ENCODE measurements around the gene ZNF285. TPM values are rescaled to one million over a fixed set of nuclear protein-coding genes. Genes with fewer than 3 reads are reported as not detected.
"Not testable (repeated sequence)": the region's sequence is repeated elsewhere in the genome, so short reads cannot be mapped to it uniquely, and the experiment has no call there.

The ZNF285 gene
- total and polyA plus RNA-seq, 2 experiments from 2014 or later = 3.3 to 3.9 TPM

- Histone ChIP-seq H2AFZ (no peak overlapping the region), H3K4me3 (no peak overlapping the region), H3K9me3 (ENCODE audit: low read depth) (peaks cover 43% of the 10 kb centered on the region), H3K27ac (no peak overlapping the region), H3K27me3 (no peaks in the 10 kb centered on the region), H3K4me2 (no peak overlapping the region), H3K79me2 (peaks cover 56% of the 10 kb centered on the region), H4K20me1 (ENCODE audit: insufficient read depth, poor library complexity, severe bottlenecking) (no peaks in the 10 kb centered on the region), H3K9me2 (replicated peaks; ENCODE audit: insufficient read depth) (no peaks in the 10 kb centered on the region), H3K4me1 (ENCODE audit: insufficient read depth) (no peaks in the 10 kb centered on the region), H3K36me3 (replicated peaks; ENCODE audit: insufficient read depth, low read depth) (no peaks in the 10 kb centered on the region)
- WGBS (ENCODE audit: low lambda C conversion rate, missing lambda C conversion rate) = 93% methylated on average over 4 of the region's 4 CpGs
- no peak for DNase-seq (ENCODE audit: low spot score)
- TF ChIP-seq EZH2phosphoT487 (IDR thresholded peaks at IDR 0.05; ENCODE audit: low read depth, severe bottlenecking, unreplicated experiment) (no peak), CTCF (IDR thresholded peaks at IDR 0.05; ENCODE audit: poor library complexity) (no peak), EZH2 (IDR thresholded peaks at IDR 0.05; ENCODE audit: borderline replicate concordance) (no peak)
These were observed 54.9 kb downstream of the ZNF285 start for GRCh38 chr19:44346556-44346955.

GRCh38 chr19:44345959-44346358, 55.4 kb downstream of the ZNF285 start:
- TF ChIP-seq EZH2phosphoT487 (IDR thresholded peaks at IDR 0.05; ENCODE audit: low read depth, severe bottlenecking, unreplicated experiment) (no peak), CTCF (IDR thresholded peaks at IDR 0.05; ENCODE audit: poor library complexity) (no peak), EZH2 (IDR thresholded peaks at IDR 0.05; ENCODE audit: borderline replicate concordance) (no peak)
- Histone ChIP-seq H3K27ac (no peak overlapping the region), H3K4me2 (no peak overlapping the region), H3K27me3 (no peaks in the 10 kb centered on the region), H3K9me3 (ENCODE audit: low read depth) (peaks cover 43% of the 10 kb centered on the region), H3K4me1 (ENCODE audit: insufficient read depth) (no peaks in the 10 kb centered on the region), H3K36me3 (replicated peaks; ENCODE audit: insufficient read depth, low read depth) (no peaks in the 10 kb centered on the region), H3K4me3 (no peak overlapping the region), H3K79me2 (peaks cover 50% of the 10 kb centered on the region), H2AFZ (no peak overlapping the region), H4K20me1 (ENCODE audit: insufficient read depth, poor library complexity, severe bottlenecking) (no peaks in the 10 kb centered on the region), H3K9me2 (replicated peaks; ENCODE audit: insufficient read depth) (no peaks in the 10 kb centered on the region)
- no peak for DNase-seq (ENCODE audit: low spot score)
- WGBS (ENCODE audit: low lambda C conversion rate, missing lambda C conversion rate) = 98% methylated on average over 4 of the region's 4 CpGs

- H2AFZ ChIP-seq = no peak overlapping the region
- 100% methylated on average over 1 of the region's 1 CpG for WGBS (ENCODE audit: low lambda C conversion rate, missing lambda C conversion rate)
- no peaks in the 10 kb centered on the region for H4K20me1 ChIP-seq (ENCODE audit: insufficient read depth, poor library complexity, severe bottlenecking)
- H3K4me3 ChIP-seq = no peak overlapping the region
- H3K9me3 ChIP-seq (ENCODE audit: low read depth) = peaks cover 29% of the 10 kb centered on the region
- H3K27ac ChIP-seq = no peak overlapping the region
- no peaks in the 10 kb centered on the region for H3K9me2 ChIP-seq (replicated peaks; ENCODE audit: insufficient read depth)
- H3K79me2 ChIP-seq = peaks cover 34% of the 10 kb centered on the region
- H3K27me3 ChIP-seq = no peaks in the 10 kb centered on the region
- H3K4me1 ChIP-seq (ENCODE audit: insufficient read depth) = no peaks in the 10 kb centered on the region
- no peak overlapping the region for H3K4me2 ChIP-seq
- no peak for DNase-seq (ENCODE audit: low spot score)
- no peaks in the 10 kb centered on the region for H3K36me3 ChIP-seq (replicated peaks; ENCODE audit: insufficient read depth, low read depth)
- TF ChIP-seq EZH2phosphoT487 (IDR thresholded peaks at IDR 0.05; ENCODE audit: low read depth, severe bottlenecking, unreplicated experiment) = no peak
- TF ChIP-seq CTCF (IDR thresholded peaks at IDR 0.05; ENCODE audit: poor library complexity) = no peak
- TF ChIP-seq EZH2 (IDR thresholded peaks at IDR 0.05; ENCODE audit: borderline replicate concordance) = no peak
These were observed 57.2 kb downstream of the ZNF285 start for GRCh38 chr19:44344255-44344654.

GRCh38 chr19:44341794-44342193, 59.6 kb downstream of the ZNF285 start:
- Histone ChIP-seq H2AFZ (no peak overlapping the region), H3K4me3 (no peak overlapping the region), H3K27me3 (no peaks in the 10 kb centered on the region), H3K36me3 (replicated peaks; ENCODE audit: insufficient read depth, low read depth) (peaks cover 4% of the 10 kb centered on the region), H3K4me1 (ENCODE audit: insufficient read depth) (no peaks in the 10 kb centered on the region), H4K20me1 (ENCODE audit: insufficient read depth, poor library complexity, severe bottlenecking) (no peaks in the 10 kb centered on the region), H3K27ac (no peak overlapping the region), H3K79me2 (peaks cover 10% of the 10 kb centered on the region), H3K9me3 (ENCODE audit: low read depth) (peaks cover 12% of the 10 kb centered on the region), H3K4me2 (no peak overlapping the region), H3K9me2 (replicated peaks; ENCODE audit: insufficient read depth) (no peaks in the 10 kb centered on the region)
- DNase-seq (ENCODE audit: low spot score) = no peak
- TF ChIP-seq EZH2 (IDR thresholded peaks at IDR 0.05; ENCODE audit: borderline replicate concordance) (no peak), CTCF (IDR thresholded peaks at IDR 0.05; ENCODE audit: poor library complexity) (no peak), EZH2phosphoT487 (IDR thresholded peaks at IDR 0.05; ENCODE audit: low read depth, severe bottlenecking, unreplicated experiment) (no peak)
- WGBS (ENCODE audit: low lambda C conversion rate, missing lambda C conversion rate) = 95% methylated on average over 2 of the region's 2 CpGs

GRCh38 chr19:44334639-44335038, 66.8 kb downstream of the ZNF285 start:
- DNase-seq (ENCODE audit: low spot score); H4K20me1 ChIP-seq (ENCODE audit: insufficient read depth, poor library complexity, severe bottlenecking); H3K79me2 ChIP-seq; H3K4me1 ChIP-seq (ENCODE audit: insufficient read depth); H3K4me3 ChIP-seq; H3K4me2 ChIP-seq; H3K27me3 ChIP-seq; H2AFZ ChIP-seq; H3K27ac ChIP-seq; H3K9me2 ChIP-seq (replicated peaks; ENCODE audit: insufficient read depth): not testable (repeated sequence)
- Histone ChIP-seq H3K36me3 (replicated peaks; ENCODE audit: insufficient read depth, low read depth) (peaks cover 35% of the 10 kb centered on the region), H3K9me3 (ENCODE audit: low read depth) (peaks cover 42% of the 10 kb centered on the region)
- 90% methylated on average over 3 of the region's 3 CpGs for WGBS (ENCODE audit: low lambda C conversion rate, missing lambda C conversion rate)

Measured in hepatocyte (in vitro differentiated cells).